T-cell (primary cell): ENCODE results near the gene RAB40B. TPM values are rescaled to one million over a fixed set of nuclear protein-coding genes. Genes with fewer than 3 reads are reported as not detected.
A peak's percentile ranks its signal among the peaks of the same experiment; 100 is the strongest.

Experiments used
- ATAC-seq, 4 experiments: fragments of 200-7000 bp in 3 of 4; fragments of 150-1000 bp in 1 of 4; cut with Tn5 transposase; replicated peaks in 1 of 4; 1 replicate in 3 of 4; 2 replicates in 1 of 4; pipeline ENCODE4 v1.10.0; 2021; ENCODE audit warnings: moderate library complexity in 3 of 4, mild to moderate bottlenecking in 2 of 4, moderate number of reproducible peaks in 1 of 4
- CTCF ChIA-PET, 2 donors: fragments of 300-600 bp; sonication (Branson Sonifier 250); formaldehyde crosslinking; loops; one replicate each; lab custom pipeline; 2022; ENCODE audit warnings: antibody characterized with exemption in 2 of 2; lab: Charles Lee
- POLR2A ChIA-PET, 2 donors: fragments of 300-600 bp; sonication (Branson Sonifier 250); formaldehyde crosslinking; loops; one replicate each; lab custom pipeline; 2022; ENCODE audit warnings: antibody characterized with exemption in 2 of 2; lab: Charles Lee
- DNase-seq, 35 experiments: peaks; one replicate each; pipeline versions ENCODE4 v3.0.0 to v3.0.0-alpha.2; 2013 to 2023
- H3K27ac ChIP-seq: one replicate; pipeline ENCODE4 v1.5.1; 2013; ENCODE audit warnings: low read length
- H3K27me3 ChIP-seq, 2 experiments: replicated peaks in 1 of 2; 1 replicate in 1 of 2; 2 replicates in 1 of 2; pipeline versions ENCODE4 v1.6.1 to v1.7.0; 2013; ENCODE audit warnings: low read length in 1 of 2, mixed read lengths in 1 of 2; ENCODE audit not compliant: control insufficient read depth in 2 of 2, insufficient read depth in 2 of 2; ENCODE audit errors: extremely low read depth in 1 of 2
- H3K36me3 ChIP-seq, 2 donors: 1 replicate in 1 of 2; 2 replicates in 1 of 2; pipeline versions ENCODE4 v1.6.1 to v1.7.0; 2013; ENCODE audit warnings: low read length in 1 of 2; ENCODE audit not compliant: control insufficient read depth in 2 of 2, insufficient read depth in 1 of 2; ENCODE audit errors: extremely low read depth in 1 of 2
- H3K4me1 ChIP-seq, 2 experiments: 1 replicate in 1 of 2; 2 replicates in 1 of 2; pipeline versions ENCODE4 v1.6.1 to v1.7.0; 2013; ENCODE audit warnings: low read length in 2 of 2, mixed read lengths in 1 of 2; ENCODE audit not compliant: insufficient read depth in 2 of 2, control insufficient read depth in 1 of 2; ENCODE audit errors: extremely low read depth in 1 of 2
- H3K4me3 ChIP-seq, 2 donors: 1 replicate in 1 of 2; 2 replicates in 1 of 2; pipeline versions ENCODE4 v1.5.1 to v1.7.0; 2013; ENCODE audit warnings: mild to moderate bottlenecking in 2 of 2, low read length in 1 of 2, moderate library complexity in 1 of 2; ENCODE audit not compliant: control insufficient read depth in 1 of 2; ENCODE audit errors: extremely low read depth in 1 of 2
- H3K9me3 ChIP-seq: 2 replicates; pipeline ENCODE4 v1.7.0; 2013
- H3K27ac Mint-ChIP-seq, 2 donors: one replicate each; pipeline ENCODE4 v1.8.0; 2020 to 2021; ENCODE audit warnings: mild to moderate bottlenecking in 2 of 2, mixed read lengths in 2 of 2
- H3K27me3 Mint-ChIP-seq, 2 donors: one replicate each; pipeline ENCODE4 v1.8.0; 2021 to 2022; ENCODE audit warnings: mixed read lengths in 2 of 2
- H3K36me3 Mint-ChIP-seq: one replicate; pipeline ENCODE4 v1.8.0; 2021; ENCODE audit warnings: mixed read lengths
- H3K4me1 Mint-ChIP-seq, 3 donors: one replicate each; pipeline ENCODE4 v1.8.0; 2020 to 2022; ENCODE audit warnings: mixed read lengths in 3 of 3, mild to moderate bottlenecking in 1 of 3
- H3K4me3 Mint-ChIP-seq, 3 donors: one replicate each; pipeline ENCODE4 v1.8.0; 2020 to 2022; ENCODE audit warnings: mild to moderate bottlenecking in 3 of 3, mixed read lengths in 3 of 3, moderate library complexity in 3 of 3
- H3K9me3 Mint-ChIP-seq, 3 donors: one replicate each; pipeline ENCODE4 v1.8.0; 2020 to 2022; ENCODE audit warnings: mixed read lengths in 3 of 3
- WGBS: methylation state at CpG from one replicate; pipeline ENCODE4 v1.1.5; 2013; ENCODE audit warnings: missing lambda C conversion rate; ENCODE audit not compliant: insufficient coverage; 5-methylcytosine and 5-hydroxymethylcytosine counted together
- total RNA-seq, 35 experiments: library from RNA in 6 of 35; stranded (reverse) in 6 of 35; fragments of 120-200 nt in 1 of 35; gene quantifications; one replicate each; pipeline versions ENCODE4 v1.2.1 to v1.2.4 and lab custom pipeline; 2013 to 2026

The RAB40B gene
- total RNA-seq, 5 donors from 2014 or later (not counting 1 experiment from before 2014, with no cell fraction given): 4.4 to 8.7 (median 7.1) TPM

DNA sequence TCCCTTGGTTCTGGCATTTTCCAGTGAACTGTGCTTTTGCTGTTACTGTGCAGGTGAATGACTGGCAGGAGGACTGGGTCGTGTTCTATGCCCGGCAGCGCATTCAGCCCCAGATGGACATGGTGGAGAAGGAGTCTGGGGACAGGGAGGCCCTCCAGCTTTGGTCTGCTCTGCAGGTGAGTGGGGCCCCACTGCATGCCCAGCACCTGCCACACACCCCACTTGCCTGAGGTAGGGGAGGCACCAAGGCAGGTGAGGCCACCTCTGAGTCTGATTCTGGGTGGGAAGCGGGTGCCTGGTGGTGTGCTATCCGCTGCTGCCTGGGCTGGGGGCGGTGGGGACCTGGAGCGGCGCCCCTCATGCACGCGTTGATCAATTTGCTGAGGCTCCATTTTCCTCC lies 27.9 kb upstream of the RAB40B start:
- ATAC-seq (no peak), DNase-seq (no peak)
- Histone ChIP-seq H3K36me3 (peaks cover 10 to 33% of the 10 kb centered on the region in 2 donors), H3K4me1 (no peaks in the 10 kb centered on the region), H3K27ac (no peak overlapping the region), H3K4me3 (no peak overlapping the region), H3K27me3 (no peaks in the 10 kb centered on the region), H3K9me3 (no peaks in the 10 kb centered on the region)
- 98% methylated on average over 9 of the region's 10 CpGs for WGBS
- no peaks in the 10 kb centered on the region for H3K4me1 Mint-ChIP-seq
- ChIA-PET CTCF (no interaction called here), POLR2A (no interaction called here)
- no peaks in the 10 kb centered on the region for H3K9me3 Mint-ChIP-seq
- H3K36me3 Mint-ChIP-seq: peaks cover 29% of the 10 kb centered on the region
- H3K27ac Mint-ChIP-seq: no peak overlapping the region
- no peak overlapping the region for H3K4me3 Mint-ChIP-seq
- no peaks in the 10 kb centered on the region for H3K27me3 Mint-ChIP-seq

GRCh38 chr17:82723169-82723807 lies 24.8 kb upstream of the RAB40B start:
- H3K9me3 ChIP-seq: no peaks in the 10 kb centered on the region
- H3K4me3 ChIP-seq: no peak overlapping the region
- POLR2A ChIA-PET: no interaction called here
- Mint-ChIP-seq H3K27me3 (no peaks in the 10 kb centered on the region), H3K4me1 (peaks cover under 1 to 5% (median 5%) of the 10 kb centered on the region in 3 donors), H3K36me3 (peaks cover 27% of the 10 kb centered on the region), H3K4me3 (no peak overlapping the region), H3K27ac (no peak overlapping the region), H3K9me3 (no peaks in the 10 kb centered on the region)
- CTCF ChIA-PET: no interaction called here
- WGBS: 98% methylated on average over 24 of the region's 26 CpGs
- H3K4me1 ChIP-seq: peaks cover 0 to under 1% of the 10 kb centered on the region in 2 experiments
- peaks cover 10 to 50% of the 10 kb centered on the region in 2 donors for H3K36me3 ChIP-seq
- ATAC-seq (no peak), DNase-seq (no peak)
- H3K27ac ChIP-seq: no peak overlapping the region
- H3K27me3 ChIP-seq: no peaks in the 10 kb centered on the region

DNA sequence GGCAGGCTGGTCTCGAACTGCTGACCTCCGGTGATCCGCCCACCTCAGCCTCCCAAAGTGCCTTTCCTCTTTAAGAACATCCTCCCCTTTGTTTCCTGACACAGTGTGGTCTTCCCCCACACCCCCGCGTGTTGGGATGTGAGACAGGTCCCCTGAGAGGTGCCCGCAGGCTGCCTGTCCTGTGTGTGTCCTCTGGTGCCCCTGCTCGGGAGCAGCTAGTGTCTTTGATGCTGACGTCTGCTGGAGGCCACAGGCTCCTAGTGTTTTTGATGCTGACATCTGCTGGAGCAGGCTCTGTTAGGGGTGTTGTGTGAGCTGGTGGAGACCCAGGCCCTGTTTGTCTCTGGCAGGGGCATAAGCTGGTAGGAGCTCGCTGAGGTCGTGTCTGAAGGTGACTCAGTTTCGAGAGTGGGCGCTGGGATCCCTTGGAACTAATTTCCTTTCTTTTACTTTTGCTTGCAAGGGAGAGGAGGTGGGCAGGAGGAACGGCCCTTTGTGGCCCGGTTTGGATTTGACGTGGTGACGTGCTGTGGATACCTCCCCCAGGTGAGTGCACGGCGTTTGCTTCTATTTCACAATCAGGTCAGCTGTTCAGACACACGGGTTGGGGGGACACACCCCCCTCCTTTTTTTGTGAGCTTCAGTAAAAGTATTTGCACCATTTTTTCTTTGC lies 24.0 kb upstream of the RAB40B start:
- CTCF ChIA-PET: interaction anchor here in 1 of 2 donors (0.6 kb wide), 1 partner anchor 32 kb away, joined by 3 read pairs; no protein-coding TSS in a partner anchor
- H3K4me1 ChIP-seq: peaks cover 2 to 9% of the 10 kb centered on the region in 2 experiments
- no peak overlapping the region for H3K4me3 ChIP-seq
- DNase-seq: no peak
- peaks cover 8 to 14% (median 13%) of the 10 kb centered on the region in 3 donors for H3K4me1 Mint-ChIP-seq
- no peak for ATAC-seq
- H3K36me3 ChIP-seq: peaks cover 10 to 47% of the 10 kb centered on the region in 2 donors
- no peak overlapping the region for H3K4me3 Mint-ChIP-seq
- POLR2A ChIA-PET: no interaction called here
- H3K9me3 ChIP-seq: no peaks in the 10 kb centered on the region
- no peaks in the 10 kb centered on the region for H3K27me3 ChIP-seq
- WGBS: 90% methylated on average over 11 of the region's 19 CpGs
- H3K36me3 Mint-ChIP-seq: peaks cover 21% of the 10 kb centered on the region
- H3K9me3 Mint-ChIP-seq: no peaks in the 10 kb centered on the region
- no peaks in the 10 kb centered on the region for H3K27me3 Mint-ChIP-seq
- H3K27ac Mint-ChIP-seq: no peak overlapping the region
- H3K27ac ChIP-seq: no peak overlapping the region

GRCh38 chr17:82720204-82720603 lies 21.7 kb upstream of the RAB40B start:
- Histone ChIP-seq H3K36me3 (peaks cover 5 to 33% of the 10 kb centered on the region in 2 donors), H3K9me3 (no peaks in the 10 kb centered on the region), H3K27me3 (no peaks in the 10 kb centered on the region), H3K4me3 (no peak overlapping the region), H3K4me1 (peaks cover 6 to 24% of the 10 kb centered on the region in 2 experiments), H3K27ac (no peak overlapping the region)
- no peak for DNase-seq
- H3K4me3 Mint-ChIP-seq: no peak overlapping the region
- 97% methylated on average over 19 of the region's 19 CpGs for WGBS
- CTCF ChIA-PET: no interaction called here
- no peaks in the 10 kb centered on the region for H3K9me3 Mint-ChIP-seq
- no peak for ATAC-seq
- H3K4me1 Mint-ChIP-seq: peaks cover 19 to 25% (median 22%) of the 10 kb centered on the region in 3 donors
- POLR2A ChIA-PET: no interaction called here
- H3K27ac Mint-ChIP-seq: no peak overlapping the region
- peaks cover 15% of the 10 kb centered on the region for H3K36me3 Mint-ChIP-seq
- H3K27me3 Mint-ChIP-seq: no peaks in the 10 kb centered on the region

GRCh38 chr17:82718986-82719685 lies 20.6 kb upstream of the RAB40B start:
- H3K4me3 ChIP-seq: no peak overlapping the region
- CTCF ChIA-PET: no interaction called here
- no peaks in the 10 kb centered on the region for H3K9me3 ChIP-seq
- peaks cover 5 to 33% of the 10 kb centered on the region in 2 donors for H3K36me3 ChIP-seq
- no peaks in the 10 kb centered on the region for H3K27me3 Mint-ChIP-seq
- POLR2A ChIA-PET: no interaction called here
- ATAC-seq (no peak), DNase-seq (no peak)
- H3K4me3 Mint-ChIP-seq: peak overlapping the region; percentile 48 to 93 (median 89)
- peaks cover 15% of the 10 kb centered on the region for H3K36me3 Mint-ChIP-seq
- H3K27ac Mint-ChIP-seq: no peak overlapping the region
- H3K4me1 Mint-ChIP-seq: peaks cover 19 to 25% (median 22%) of the 10 kb centered on the region in 3 donors
- H3K4me1 ChIP-seq: peaks cover 6 to 24% of the 10 kb centered on the region in 2 experiments
- no peaks in the 10 kb centered on the region for H3K27me3 ChIP-seq
- 99% methylated on average over 8 of the region's 18 CpGs for WGBS
- H3K9me3 Mint-ChIP-seq: no peaks in the 10 kb centered on the region
- no peak overlapping the region for H3K27ac ChIP-seq
